GM18517 (cell line): ENCODE data around the gene FTO.

Experiments used
- ATAC-seq: cut with Tn5 transposase; IDR thresholded peaks from one replicate; pipeline ENCODE4 v1.9.1; 2021; ENCODE audit warnings: mild to moderate bottlenecking, moderate library complexity; ENCODE audit not compliant: unreplicated experiment

Gene FTO

GRCh38 chr16:54040975-54041374 is 337.0 kb downstream of the FTO start:
- ATAC-seq, result no peak

GRCh38 chr16:54048586-54049495 is 344.9 kb downstream of the FTO start:
- no peak for ATAC-seq

- no peak for ATAC-seq
Measured at GRCh38 chr16:54049591-54050458, 345.9 kb downstream of the FTO start.

- no peak for ATAC-seq
Measured at GRCh38 chr16:54050459-54051210, 346.7 kb downstream of the FTO start.

GRCh38 chr16:54051821-54052220 is 347.9 kb downstream of the FTO start:
- ATAC-seq, result no peak

GRCh38 chr16:54052271-54052670 is 348.3 kb downstream of the FTO start:
- ATAC-seq, result no peak

GRCh38 chr16:54053891-54054820 is 350.2 kb downstream of the FTO start:
- no peak for ATAC-seq

- no peak for ATAC-seq
Measured at GRCh38 chr16:54055191-54055590, 351.2 kb downstream of the FTO start.

GRCh38 chr16:54055864-54056263 is 351.9 kb downstream of the FTO start:
- ATAC-seq, result no peak

- no peak for ATAC-seq
Measured at GRCh38 chr16:54056921-54057320, 353.0 kb downstream of the FTO start.

GRCh38 chr16:54059319-54059718 is 355.4 kb downstream of the FTO start:
- ATAC-seq, result no peak

GRCh38 chr16:54060599-54061421 is 356.9 kb downstream of the FTO start:
- no peak for ATAC-seq

GRCh38 chr16:54061454-54061853 is 357.5 kb downstream of the FTO start:
- no peak for ATAC-seq

- no peak for ATAC-seq
Measured at GRCh38 chr16:54062361-54063278, 358.7 kb downstream of the FTO start.

- ATAC-seq, result no peak
Measured at GRCh38 chr16:54063279-54063773, 359.4 kb downstream of the FTO start.

GRCh38 chr16:54066451-54067105 is 362.6 kb downstream of the FTO start:
- no peak for ATAC-seq

- no peak for ATAC-seq
Measured at GRCh38 chr16:54067322-54068065, 363.5 kb downstream of the FTO start.
